Bronchial epithelial cell (primary cell): Measurements from ENCODE around the gene SDK2. TPM values are rescaled to one million over a fixed set of nuclear protein-coding genes. Genes with fewer than 3 reads are reported as not detected.

Source experiments
- DNase-seq: peaks from one replicate; pipeline ENCODE4 v3.0.0-alpha.2; 2010; ENCODE audit warnings: low read depth
- FAIRE-seq: peaks from 2 replicates; lab custom pipeline; 2011; peaks lifted over from hg19 to GRCh38; lab: Jason Lieb, UNC
- H3K27me3 ChIP-seq: 2 replicates; pipeline ENCODE4 v1.5.1; 2011; ENCODE audit warnings: low read length; ENCODE audit not compliant: control insufficient read depth, insufficient read depth
- H3K36me3 ChIP-seq: 2 replicates; pipeline ENCODE4 v1.5.1; 2011; ENCODE audit warnings: low read length; ENCODE audit not compliant: control insufficient read depth, insufficient read depth
- H3K4me3 ChIP-seq: 2 replicates; pipeline ENCODE4 v1.5.1; 2011; ENCODE audit warnings: mild to moderate bottlenecking, low read depth, low read length, control low read depth
- CTCF ChIP-seq: IDR thresholded peaks from 2 replicates; pipeline ENCODE4 v1.5.1; 2011; ENCODE audit warnings: mild to moderate bottlenecking, moderate library complexity, low read length, control low read depth, inconsistent platforms; ENCODE audit not compliant: insufficient read depth, severe bottlenecking
- total RNA-seq: library from RNA; depleted of rRNA; stranded (reverse); fragments of >200 nt; gene quantifications from 2 replicates; pipeline ENCODE4 v1.2.1, GENCODE V29; 2014

The SDK2 gene
- total RNA-seq, 1 donor from 2014 or later: 2.1 TPM

- H3K36me3 ChIP-seq: no peaks in the 10 kb centered on the region
- H3K4me3 ChIP-seq: no peak overlapping the region
- DNase-seq: peak; percentile 83
- no peak for TF ChIP-seq CTCF
- H3K27me3 ChIP-seq: no peaks in the 10 kb centered on the region
- FAIRE-seq: no peak
Observed at GRCh38 chr17:73624496-73624988, 19.7 kb downstream of the SDK2 start.

GRCh38 chr17:73623818-73624217 is 20.4 kb downstream of the SDK2 start:
- TF ChIP-seq CTCF: no peak
- FAIRE-seq (no peak), DNase-seq (no peak)
- Histone ChIP-seq H3K36me3 (no peaks in the 10 kb centered on the region), H3K27me3 (no peaks in the 10 kb centered on the region), H3K4me3 (no peak overlapping the region)

DNA sequence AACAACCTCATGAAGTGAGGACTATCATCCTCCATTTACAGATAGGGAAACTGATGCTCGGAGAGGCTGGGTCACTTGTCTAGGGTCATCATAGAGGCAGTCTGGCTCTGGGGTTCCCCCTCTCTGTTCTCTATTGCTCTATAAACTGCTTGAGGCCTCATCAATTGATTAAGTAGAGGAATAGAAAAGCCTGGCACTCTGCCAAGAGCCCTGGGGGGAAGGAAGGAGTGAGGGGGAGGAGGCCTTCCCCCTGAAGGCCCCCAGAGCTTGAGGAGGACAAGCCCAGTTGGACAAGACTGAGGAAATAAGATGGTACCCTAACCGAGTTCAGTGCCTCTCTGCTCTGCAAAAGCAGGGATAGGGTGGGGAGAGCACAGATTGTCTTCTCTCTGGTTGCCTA is 21.0 kb downstream of the SDK2 start:
- FAIRE-seq (no peak), DNase-seq (no peak)
- no peak for TF ChIP-seq CTCF
- no peaks in the 10 kb centered on the region for H3K27me3 ChIP-seq
- no peak overlapping the region for H3K4me3 ChIP-seq
- H3K36me3 ChIP-seq: no peaks in the 10 kb centered on the region

- DNase-seq (no peak), FAIRE-seq (no peak)
- no peaks in the 10 kb centered on the region for H3K36me3 ChIP-seq
- no peaks in the 10 kb centered on the region for H3K27me3 ChIP-seq
- no peak for TF ChIP-seq CTCF
- no peak overlapping the region for H3K4me3 ChIP-seq
Observed at GRCh38 chr17:73622381-73622780, 21.9 kb downstream of the SDK2 start.

DNA sequence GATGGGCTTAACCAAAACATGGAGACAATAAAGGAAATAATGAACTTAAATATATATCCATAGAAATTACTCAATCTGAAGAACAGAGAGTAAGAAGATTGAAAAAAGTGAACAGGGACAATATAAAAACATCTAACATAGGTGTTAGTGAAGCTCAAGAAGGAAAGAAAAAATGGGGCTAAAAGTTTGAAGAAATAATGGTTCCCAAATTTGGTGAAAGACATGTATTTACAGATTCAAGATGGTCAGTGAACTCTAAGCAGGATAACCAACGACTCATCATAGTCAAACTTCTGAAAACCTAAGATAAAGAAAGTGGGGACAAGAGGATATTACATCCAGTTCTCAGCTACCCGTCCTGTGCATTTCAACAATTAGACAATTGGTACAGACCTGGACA is 22.6 kb downstream of the SDK2 start:
- Histone ChIP-seq H3K36me3 (no peaks in the 10 kb centered on the region), H3K27me3 (no peaks in the 10 kb centered on the region), H3K4me3 (no peak overlapping the region)
- no peak for FAIRE-seq
- no peak for DNase-seq
- no peak for TF ChIP-seq CTCF

- TF ChIP-seq CTCF: peak; percentile 28
- peak; percentile 70 for DNase-seq
- FAIRE-seq: no peak
Observed at GRCh38 chr17:73620414-73620813, 23.8 kb downstream of the SDK2 start.

More at GRCh38 chr17:73620414-73620813, 23.8 kb downstream of the SDK2 start:
- H3K27me3 ChIP-seq: no peaks in the 10 kb centered on the region
- H3K4me3 ChIP-seq: no peak overlapping the region
- no peaks in the 10 kb centered on the region for H3K36me3 ChIP-seq
